ENCODE results near the gene FARS2.

- no peak for TF ChIP-seq CTCF (IDR thresholded peaks at IDR 0.05)
- no peak for TF ChIP-seq POLR2AphosphoS5 (IDR thresholded peaks at IDR 0.05)
- TF ChIP-seq EP300 (IDR thresholded peaks at IDR 0.05; ENCODE audit: low read depth), result no peak
- no peak for TF ChIP-seq POLR2A (IDR thresholded peaks at IDR 0.05)
Measured at GRCh38 chr6:5493806-5494205, 232.5 kb downstream of the FARS2 start.

Data from transverse colon (tissue), 4 donors.